Ishikawa (cell line): ENCODE data around the gene PCNX3.

Experiments
- CREB1 ChIP-seq: IDR thresholded peaks from 2 replicates; pipeline ENCODE4 v1.6.1; 2012; ENCODE audit warnings: low read depth
- TEAD4 ChIP-seq: IDR thresholded peaks from 2 replicates; pipeline ENCODE4 v1.6.1; 2012
- YY1 ChIP-seq: IDR thresholded peaks from 2 replicates; pipeline ENCODE4 v1.6.1; 2012; ENCODE audit warnings: low read depth

DNA sequence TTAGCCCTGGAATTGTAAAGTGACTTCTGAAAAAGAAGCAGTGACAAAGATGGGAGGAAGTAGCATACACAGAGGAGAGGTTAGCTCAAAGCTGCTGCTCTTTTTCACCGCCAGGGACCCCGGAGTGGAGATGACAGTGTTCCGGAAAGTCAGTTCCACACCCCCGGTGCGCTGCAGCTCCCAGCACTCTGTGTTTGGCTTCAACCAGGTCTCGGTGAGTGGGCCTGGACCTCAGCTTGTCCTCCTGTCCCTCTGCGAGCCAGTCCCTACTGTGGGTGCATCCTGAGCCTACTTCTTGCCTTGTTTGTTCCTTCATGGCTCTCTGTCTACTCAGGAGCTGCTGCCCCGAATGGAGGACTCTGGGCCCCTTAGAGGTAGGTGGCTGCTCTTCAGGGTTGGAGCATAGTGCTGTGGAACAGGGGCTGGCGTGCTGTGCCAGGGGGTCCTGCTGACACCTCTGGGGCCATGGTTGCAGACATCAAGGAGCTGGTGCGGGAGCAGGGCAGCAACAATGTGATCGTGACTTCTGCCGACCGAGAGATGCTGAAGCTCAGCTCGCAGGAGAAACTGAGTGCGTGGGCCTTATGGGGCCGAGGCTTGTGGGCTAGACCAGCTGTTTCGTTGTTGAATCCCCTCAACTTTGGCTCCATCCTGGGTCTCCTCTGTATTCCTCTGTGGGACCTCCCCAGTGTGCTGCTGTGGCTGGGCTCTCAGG, 1.7 kb downstream of the PCNX3 start:
- TF ChIP-seq YY1, result no peak
- TF ChIP-seq TEAD4, result no peak
- no peak for TF ChIP-seq CREB1
